ACHN (cell line): ENCODE results near the gene SEC14L3.

Experiments
- DNase-seq: peaks from one replicate; pipeline ENCODE4 v3.0.0-alpha.2; 2015
- in situ Hi-C: cut with HindIII; loops from 2 replicates; pipeline ENCODE4 v1.10.0; 2017; ENCODE audit warnings: low sequenced_read_pairs, low pct_ligation_motif_present, low pct_unique_long_range_greater_than_20kb

Gene SEC14L3

DNA sequence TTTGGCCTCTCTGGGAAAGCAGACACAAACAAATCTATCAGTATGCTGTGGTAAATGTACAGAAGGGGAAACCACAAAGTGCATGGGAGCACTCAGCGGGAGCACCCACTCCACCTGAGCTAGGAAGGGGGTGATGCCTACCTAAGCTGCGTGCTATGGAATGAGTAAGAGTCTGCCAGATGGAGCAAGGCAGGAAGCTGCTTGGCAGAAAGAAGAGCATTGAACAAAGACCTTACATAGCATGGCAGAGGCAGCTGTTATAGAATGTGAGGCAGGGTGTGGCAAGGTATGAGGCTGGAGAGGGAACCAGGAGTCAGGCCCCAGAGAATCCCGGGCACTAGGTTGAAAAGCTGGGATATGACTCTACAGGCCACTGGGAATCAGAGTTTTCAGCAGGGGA lies 60.0 kb downstream of the SEC14L3 start:
- in situ Hi-C loops: no loop called here
- no peak for DNase-seq
